ENCODE results near the gene CLDND2. TPM values are rescaled to one million over a fixed set of nuclear protein-coding genes. Genes with fewer than 3 reads are reported as not detected.
A peak's percentile ranks its signal among the peaks of the same experiment; 100 is the strongest.

CLDND2 gene
- total RNA-seq, 1 donor from 2014 or later: not detected

DNA sequence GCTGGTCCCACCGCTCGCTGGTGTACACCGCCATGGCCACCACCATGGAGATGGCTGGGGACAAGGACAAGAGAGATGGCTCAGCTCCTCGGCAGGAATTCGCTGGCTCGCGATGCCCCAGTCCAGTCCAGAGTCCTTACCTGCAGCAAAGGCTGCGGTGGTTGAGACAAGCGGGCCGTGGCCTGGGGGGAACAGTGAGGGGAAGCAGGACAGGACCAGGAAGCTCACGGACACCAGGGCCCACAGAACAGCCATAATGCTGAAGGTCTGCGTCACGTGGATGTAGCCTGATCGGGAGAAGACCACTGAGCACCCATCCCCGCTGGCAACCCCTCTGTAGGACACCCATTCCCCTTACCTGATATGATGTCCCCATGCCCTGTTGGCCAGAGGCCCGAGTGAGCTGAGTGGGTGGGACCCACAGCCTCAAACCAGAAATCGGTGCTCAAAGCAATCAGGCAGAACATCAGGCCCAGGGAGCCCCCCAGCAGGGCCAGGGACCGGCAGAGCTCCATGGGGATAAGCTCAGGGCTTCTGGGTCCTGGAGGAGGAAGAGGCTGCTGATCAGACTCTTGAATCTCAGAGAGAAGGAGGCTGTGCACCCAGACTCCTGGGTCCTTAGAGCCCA lies 3.3 kb upstream of the CLDND2 start:
- H3K4me1 Mint-ChIP-seq (ENCODE audit: unreplicated experiment): peaks cover 10% of the 10 kb centered on the region
- no peak overlapping the region for H3K27ac Mint-ChIP-seq (ENCODE audit: unreplicated experiment)
- TF ChIP-seq, protein P1, sequence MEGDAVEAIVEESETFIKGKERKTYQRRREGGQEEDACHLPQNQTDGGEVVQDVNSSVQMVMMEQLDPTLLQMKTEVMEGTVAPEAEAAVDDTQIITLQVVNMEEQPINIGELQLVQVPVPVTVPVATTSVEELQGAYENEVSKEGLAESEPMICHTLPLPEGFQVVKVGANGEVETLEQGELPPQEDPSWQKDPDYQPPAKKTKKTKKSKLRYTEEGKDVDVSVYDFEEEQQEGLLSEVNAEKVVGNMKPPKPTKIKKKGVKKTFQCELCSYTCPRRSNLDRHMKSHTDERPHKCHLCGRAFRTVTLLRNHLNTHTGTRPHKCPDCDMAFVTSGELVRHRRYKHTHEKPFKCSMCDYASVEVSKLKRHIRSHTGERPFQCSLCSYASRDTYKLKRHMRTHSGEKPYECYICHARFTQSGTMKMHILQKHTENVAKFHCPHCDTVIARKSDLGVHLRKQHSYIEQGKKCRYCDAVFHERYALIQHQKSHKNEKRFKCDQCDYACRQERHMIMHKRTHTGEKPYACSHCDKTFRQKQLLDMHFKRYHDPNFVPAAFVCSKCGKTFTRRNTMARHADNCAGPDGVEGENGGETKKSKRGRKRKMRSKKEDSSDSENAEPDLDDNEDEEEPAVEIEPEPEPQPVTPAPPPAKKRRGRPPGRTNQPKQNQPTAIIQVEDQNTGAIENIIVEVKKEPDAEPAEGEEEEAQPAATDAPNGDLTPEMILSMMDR (IDR thresholded peaks at IDR 0.05): no peak
- no peak for DNase-seq (ENCODE audit: extremely low spot score, unreplicated experiment)
- no peak overlapping the region for H3K4me3 Mint-ChIP-seq (ENCODE audit: unreplicated experiment)
- no peaks in the 10 kb centered on the region for H3K27me3 Mint-ChIP-seq (ENCODE audit: unreplicated experiment)
- no peaks in the 10 kb centered on the region for H3K9me3 Mint-ChIP-seq (ENCODE audit: unreplicated experiment)
- H3K36me3 Mint-ChIP-seq (ENCODE audit: unreplicated experiment): no peaks in the 10 kb centered on the region

DNA sequence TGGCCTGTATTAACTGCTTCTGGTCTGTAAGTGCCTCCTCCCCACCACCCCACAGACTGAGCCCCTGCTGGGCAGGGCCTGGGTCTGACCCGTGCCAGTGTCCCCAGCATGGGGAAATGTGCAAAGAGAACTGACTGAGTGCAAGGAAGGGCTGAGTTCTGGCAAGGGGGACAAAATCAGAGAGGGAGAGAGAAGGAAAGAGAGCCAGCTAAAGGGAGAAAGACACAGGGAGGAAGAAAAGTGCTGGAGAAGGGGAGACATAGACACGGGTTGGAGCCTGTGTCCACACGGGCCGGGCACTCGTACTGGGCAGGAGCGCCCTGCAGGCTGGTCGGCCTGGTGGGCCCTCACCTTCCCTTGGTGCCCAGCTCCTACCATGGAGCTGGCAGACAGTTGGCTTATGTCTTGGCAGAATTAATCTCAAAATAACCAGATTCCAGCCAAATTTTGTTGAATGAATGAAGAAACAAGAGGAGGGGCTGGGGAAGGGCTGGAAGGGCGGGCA lies 2.4 kb upstream of the CLDND2 start:
- Mint-ChIP-seq H3K36me3 (ENCODE audit: unreplicated experiment) (no peaks in the 10 kb centered on the region), H3K4me1 (ENCODE audit: unreplicated experiment) (peaks cover 14% of the 10 kb centered on the region), H3K27me3 (ENCODE audit: unreplicated experiment) (no peaks in the 10 kb centered on the region), H3K9me3 (ENCODE audit: unreplicated experiment) (no peaks in the 10 kb centered on the region), H3K27ac (ENCODE audit: unreplicated experiment) (no peak overlapping the region), H3K4me3 (ENCODE audit: unreplicated experiment) (no peak overlapping the region)
- TF ChIP-seq, protein P1 (IDR thresholded peaks at IDR 0.05): no peak
- DNase-seq (ENCODE audit: extremely low spot score, unreplicated experiment): no peak

DNA sequence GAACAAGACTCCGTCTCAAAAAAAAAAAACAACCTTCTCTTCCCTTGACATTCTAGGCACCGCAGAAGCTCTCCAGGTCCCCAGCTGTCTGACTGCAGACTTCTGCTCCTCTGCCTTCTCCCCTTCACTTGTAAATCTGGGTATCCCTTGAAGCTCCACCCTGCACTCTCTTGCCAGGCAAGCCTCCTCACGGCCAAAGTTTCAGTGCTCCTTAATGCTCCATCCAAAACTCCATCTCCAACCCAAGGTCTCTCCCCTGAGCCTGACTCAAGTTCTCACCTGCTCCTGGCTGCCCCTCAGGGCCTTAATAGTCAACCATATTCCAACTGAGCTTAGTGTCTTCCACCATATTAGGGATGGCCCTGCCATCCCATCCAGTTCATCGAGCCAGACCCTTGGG lies 1.4 kb upstream of the CLDND2 start:
- peak overlapping the region; percentile 16 for H3K27ac Mint-ChIP-seq (ENCODE audit: unreplicated experiment)
- H3K36me3 Mint-ChIP-seq (ENCODE audit: unreplicated experiment): no peaks in the 10 kb centered on the region
- H3K9me3 Mint-ChIP-seq (ENCODE audit: unreplicated experiment): no peaks in the 10 kb centered on the region
- TF ChIP-seq, protein P1 (IDR thresholded peaks at IDR 0.05): no peak
- no peak for DNase-seq (ENCODE audit: extremely low spot score, unreplicated experiment)
- peaks cover 18% of the 10 kb centered on the region for H3K4me1 Mint-ChIP-seq (ENCODE audit: unreplicated experiment)
- no peaks in the 10 kb centered on the region for H3K27me3 Mint-ChIP-seq (ENCODE audit: unreplicated experiment)
- H3K4me3 Mint-ChIP-seq (ENCODE audit: unreplicated experiment): no peak overlapping the region

DNA sequence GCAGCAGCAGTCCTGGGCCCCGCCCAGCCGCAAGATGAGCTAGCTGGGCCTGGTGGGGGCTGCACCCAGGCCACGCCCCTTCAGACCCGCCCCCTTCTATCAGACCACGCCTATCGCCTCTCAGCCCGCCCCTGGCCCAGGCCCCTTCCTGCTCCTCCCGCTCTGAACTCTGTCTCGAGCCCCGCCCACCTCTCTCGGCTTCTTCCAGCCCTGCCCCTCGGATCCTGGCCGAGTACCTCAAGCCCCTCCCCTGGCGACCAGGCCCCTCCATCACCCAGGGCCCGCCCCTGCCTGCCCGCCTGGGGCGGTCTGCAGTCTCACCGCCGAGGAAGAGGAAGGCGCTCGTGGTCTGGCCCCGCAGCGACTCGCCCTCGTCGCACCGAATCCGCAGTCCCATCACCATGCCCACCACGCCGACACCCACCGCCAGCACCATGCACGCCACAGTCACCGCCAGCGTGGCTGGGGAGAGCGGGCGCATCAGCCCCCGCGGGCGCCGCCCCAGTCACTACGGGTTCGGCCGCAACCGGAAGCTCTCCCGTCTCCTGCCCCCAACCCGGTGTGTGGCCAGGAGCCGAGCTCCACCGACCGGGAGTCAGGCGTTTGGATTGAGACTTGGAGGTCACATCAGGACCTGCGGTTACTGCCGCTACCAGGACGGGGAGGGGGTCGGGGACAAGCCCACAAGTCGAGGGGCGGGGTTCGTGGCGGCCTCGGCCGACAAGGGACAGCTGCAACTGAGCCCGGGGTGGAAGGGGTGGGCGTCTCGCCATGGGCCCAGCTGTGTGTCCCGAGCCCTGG lies 1.0 kb downstream of the CLDND2 start:
- H3K9me3 Mint-ChIP-seq (ENCODE audit: unreplicated experiment): no peaks in the 10 kb centered on the region
- TF ChIP-seq, protein P1 (IDR thresholded peaks at IDR 0.05): no peak
- H3K4me1 Mint-ChIP-seq (ENCODE audit: unreplicated experiment): peaks cover 36% of the 10 kb centered on the region
- H3K4me3 Mint-ChIP-seq (ENCODE audit: unreplicated experiment): peak overlapping the region; percentile 89
- no peaks in the 10 kb centered on the region for H3K36me3 Mint-ChIP-seq (ENCODE audit: unreplicated experiment)
- peak; percentile 99 for DNase-seq (ENCODE audit: extremely low spot score, unreplicated experiment)
- H3K27ac Mint-ChIP-seq (ENCODE audit: unreplicated experiment): peak overlapping the region; percentile 97
- no peaks in the 10 kb centered on the region for H3K27me3 Mint-ChIP-seq (ENCODE audit: unreplicated experiment)

DNA sequence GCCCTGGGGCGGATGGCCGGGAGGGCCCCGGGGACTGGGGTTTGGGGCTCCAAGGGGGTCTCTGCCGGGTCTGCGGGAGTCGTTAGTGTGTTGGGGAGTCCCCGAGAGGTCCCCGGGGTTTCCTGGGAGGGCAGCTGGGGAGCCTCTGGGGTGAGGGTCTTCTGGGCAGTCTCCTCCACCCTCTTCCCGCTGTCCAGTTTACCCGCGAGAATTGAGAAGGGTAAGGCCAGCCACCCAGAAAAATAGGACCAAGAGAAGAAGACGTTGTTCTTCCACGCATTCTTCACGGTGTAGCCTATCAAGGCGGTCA lies 1.6 kb downstream of the CLDND2 start:
- Mint-ChIP-seq H3K36me3 (ENCODE audit: unreplicated experiment) (no peaks in the 10 kb centered on the region), H3K4me1 (ENCODE audit: unreplicated experiment) (peaks cover 38% of the 10 kb centered on the region), H3K9me3 (ENCODE audit: unreplicated experiment) (no peaks in the 10 kb centered on the region), H3K4me3 (ENCODE audit: unreplicated experiment) (peak overlapping the region; percentile 89), H3K27me3 (ENCODE audit: unreplicated experiment) (no peaks in the 10 kb centered on the region), H3K27ac (ENCODE audit: unreplicated experiment) (peak overlapping the region; percentile 97)
- DNase-seq (ENCODE audit: extremely low spot score, unreplicated experiment): no peak
- TF ChIP-seq, protein P1 (IDR thresholded peaks at IDR 0.05): no peak

All from osteocyte (in vitro differentiated cells).